Spleen (tissue), 11 donors: Measurements from ENCODE around the gene PGAM4. TPM values are rescaled to one million over a fixed set of nuclear protein-coding genes. Genes with fewer than 3 reads are reported as not detected.

Source experiments
- DNase-seq: peaks from one replicate; pipeline ENCODE4 v3.0.0-alpha.2; 2020
- H3K27ac ChIP-seq, 8 donors: fragments of 200-600 bp; sonication (generic) in 7 of 8; 1 replicate in 4 of 8; 2 replicates in 4 of 8; pipeline versions ENCODE4 v1.5.0 to v1.8.0; 2016 to 2021; ENCODE audit warnings: inconsistent platforms in 4 of 8, mild to moderate bottlenecking in 4 of 8, moderate library complexity in 1 of 8
- H3K27me3 ChIP-seq, 7 donors: fragments of 200-600 bp; sonication (generic) in 6 of 7; replicated peaks in 1 of 7; 1 replicate in 4 of 7; 2 replicates in 3 of 7; pipeline versions ENCODE4 v1.5.0 to v1.8.0; 2016 to 2021; ENCODE audit warnings: inconsistent platforms in 3 of 7, mild to moderate bottlenecking in 1 of 7
- H3K36me3 ChIP-seq, 6 donors: fragments of 200-600 bp; sonication (generic) in 5 of 6; 1 replicate in 4 of 6; 2 replicates in 2 of 6; pipeline versions ENCODE4 v1.5.0 to v1.8.0; 2016 to 2021; ENCODE audit warnings: inconsistent platforms in 2 of 6
- H3K4me1 ChIP-seq, 6 donors: fragments of 200-600 bp; sonication (generic) in 5 of 6; 1 replicate in 3 of 6; 2 replicates in 3 of 6; pipeline versions ENCODE4 v1.5.0 to v1.8.0; 2016 to 2021; ENCODE audit warnings: inconsistent platforms in 3 of 6
- H3K4me3 ChIP-seq, 8 donors: fragments of 200-600 bp; sonication (generic) in 7 of 8; 1 replicate in 4 of 8; 2 replicates in 4 of 8; pipeline versions ENCODE4 v1.5.0 to v1.8.0; 2016 to 2021; ENCODE audit warnings: inconsistent platforms in 4 of 8, mild to moderate bottlenecking in 4 of 8, moderate library complexity in 2 of 8
- H3K9me3 ChIP-seq, 8 donors: fragments of 200-600 bp; sonication (generic) in 7 of 8; 1 replicate in 4 of 8; 2 replicates in 4 of 8; pipeline versions ENCODE4 v1.5.0 to v1.8.0; 2016 to 2021; ENCODE audit warnings: inconsistent platforms in 4 of 8
- POLR2A ChIP-seq, 3 donors: fragments of 450-650 bp; IDR thresholded peaks; one replicate each; pipeline ENCODE4 v1.5.1; 2017; ENCODE audit warnings: antibody characterized with exemption in 3 of 3, mild to moderate bottlenecking in 1 of 3
- POLR2AphosphoS5 ChIP-seq, 3 donors: sonication (generic); formaldehyde crosslinking; IDR thresholded peaks; one replicate each; pipeline ENCODE4 v1.5.1; 2017; ENCODE audit warnings: antibody characterized with exemption in 3 of 3
- whole genome bisulfite sequencing, 5 donors: extraction: QIAGEN DNeasy Blood & Tissue Kit in 3 of 5; methylation state at CpG; one replicate each; pipeline versions ENCODE4 v1.1.5 to v1.1.7; 2013 to 2018; 5-methylcytosine and 5-hydroxymethylcytosine counted together
- intact Hi-C: fragments of 100-400 bp; cut with DNase I; formaldehyde crosslinking; loops from one replicate; pipeline ENCODE4 v1.15.0; 2023; ENCODE audit warnings: low total_unique reads
- polyA plus RNA-seq, 3 donors: library from polyadenylated mRNA; stranded (reverse); fragments of 200-250 nt; gene quantifications; one replicate each; pipeline ENCODE4 v1.2.1, GENCODE V29; 2013
- total RNA-seq, 7 donors: library from RNA; depleted of rRNA in 3 of 7; stranded (reverse); fragments of >200 nt in 3 of 7; fragmentation: NEBNext Ultra II Directional in 4 of 7; extraction: Animal tissue kit (Norgen Biotek cat#: 25700) in 4 of 7; gene quantifications; one replicate each; pipeline versions ENCODE4 v1.1.0 to v1.2.1, GENCODE V29; 2016 to 2021
- TF ChIP-seq, protein P1 (sequence below), 11 experiments: fragments of 200-600 bp in 7 of 11; fragments of 450-650 bp in 4 of 11; sonication (generic) in 4 of 11; IDR thresholded peaks in 8 of 11; conservative IDR thresholded peaks in 3 of 11; 1 replicate in 7 of 11; 2 replicates in 4 of 11; pipeline versions ENCODE4 v1.4.0 to v1.8.0; 2016 to 2021; ENCODE audit warnings: antibody characterized with exemption in 11 of 11, inconsistent platforms in 4 of 11, mild to moderate bottlenecking in 1 of 11
- donor health status: healthy with polysubstance abuse.
- donor health status: DM: no; HTN: no; CAD: no; lungs with moderate emphysema.
- donor health status: DM: no; HTN: no; CAD: no.
- donor health status: Bipolar disorder and iron deficiency.
- donor health status: healthy.
- donor health status: DM: no; HTN: no; CAD: no.
- donor health status: DM: yes; HTN: yes; CAD: no.

PGAM4 gene
- total and polyA plus RNA-seq, 10 donors, result not detected

DNA sequence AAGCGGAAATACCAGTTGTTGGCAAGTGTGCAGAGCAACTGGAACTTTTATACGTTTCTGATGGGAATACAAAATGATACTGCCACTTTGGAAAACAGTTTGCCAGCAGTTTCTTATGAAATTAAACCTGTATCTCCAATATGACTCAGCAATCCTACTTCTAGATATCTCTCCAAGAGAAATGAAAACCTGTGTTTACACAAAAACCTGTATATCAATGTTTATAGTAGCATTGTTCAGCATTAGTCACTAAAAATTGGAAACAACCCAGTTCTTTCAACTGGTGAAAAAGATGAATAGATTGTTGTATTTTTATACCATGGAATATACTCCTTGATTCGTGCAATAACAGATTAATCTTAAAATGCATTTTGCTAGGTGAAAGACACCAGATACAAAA lies 32.1 kb downstream of the PGAM4 start:
- H3K4me3 ChIP-seq, result no peak overlapping the region
- no peaks in the 10 kb centered on the region for H3K36me3 ChIP-seq
- intact Hi-C loops, result no loop called here
- no peak overlapping the region for H3K27ac ChIP-seq
- no peak for DNase-seq
- H3K9me3 ChIP-seq, result no peaks in the 10 kb centered on the region
- peaks cover 0 to 4% (median 0%) of the 10 kb centered on the region in 6 donors for H3K4me1 ChIP-seq
- H3K27me3 ChIP-seq, result no peaks in the 10 kb centered on the region
- 49 to 93% (median 86%) methylated on average over 3 of the region's 3 CpGs for WGBS, 5 donors
- no peak for TF ChIP-seq POLR2AphosphoS5 (IDR thresholded peaks at IDR 0.05)
- no peak for TF ChIP-seq POLR2A (IDR thresholded peaks at IDR 0.05)
- TF ChIP-seq, protein P1, sequence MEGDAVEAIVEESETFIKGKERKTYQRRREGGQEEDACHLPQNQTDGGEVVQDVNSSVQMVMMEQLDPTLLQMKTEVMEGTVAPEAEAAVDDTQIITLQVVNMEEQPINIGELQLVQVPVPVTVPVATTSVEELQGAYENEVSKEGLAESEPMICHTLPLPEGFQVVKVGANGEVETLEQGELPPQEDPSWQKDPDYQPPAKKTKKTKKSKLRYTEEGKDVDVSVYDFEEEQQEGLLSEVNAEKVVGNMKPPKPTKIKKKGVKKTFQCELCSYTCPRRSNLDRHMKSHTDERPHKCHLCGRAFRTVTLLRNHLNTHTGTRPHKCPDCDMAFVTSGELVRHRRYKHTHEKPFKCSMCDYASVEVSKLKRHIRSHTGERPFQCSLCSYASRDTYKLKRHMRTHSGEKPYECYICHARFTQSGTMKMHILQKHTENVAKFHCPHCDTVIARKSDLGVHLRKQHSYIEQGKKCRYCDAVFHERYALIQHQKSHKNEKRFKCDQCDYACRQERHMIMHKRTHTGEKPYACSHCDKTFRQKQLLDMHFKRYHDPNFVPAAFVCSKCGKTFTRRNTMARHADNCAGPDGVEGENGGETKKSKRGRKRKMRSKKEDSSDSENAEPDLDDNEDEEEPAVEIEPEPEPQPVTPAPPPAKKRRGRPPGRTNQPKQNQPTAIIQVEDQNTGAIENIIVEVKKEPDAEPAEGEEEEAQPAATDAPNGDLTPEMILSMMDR (IDR thresholded peaks at IDR 0.05 in 8 of 11, conservative IDR thresholded peaks at IDR 0.05 in 3 of 11), result no peak

DNA sequence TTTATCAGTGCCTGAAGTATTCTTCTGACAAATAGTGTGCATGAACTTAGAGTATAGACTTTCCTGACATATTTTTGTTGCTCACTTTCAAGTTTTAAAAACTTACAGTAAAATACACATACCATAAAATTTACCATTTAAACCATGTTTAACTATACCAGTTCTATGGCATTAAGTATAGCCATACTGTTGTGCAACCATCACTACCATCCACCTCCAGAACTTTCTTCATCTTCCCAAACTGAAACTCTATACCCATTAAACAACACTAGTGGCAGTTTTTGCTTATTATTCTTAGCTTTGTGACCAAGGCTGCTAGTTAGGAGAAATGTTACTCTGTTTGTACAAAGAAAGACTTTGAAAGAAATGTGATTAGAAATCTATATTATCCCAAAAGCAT lies 33.1 kb downstream of the PGAM4 start:
- no peaks in the 10 kb centered on the region for H3K27me3 ChIP-seq
- no peaks in the 10 kb centered on the region for H3K9me3 ChIP-seq
- no peak overlapping the region for H3K27ac ChIP-seq
- TF ChIP-seq POLR2A (IDR thresholded peaks at IDR 0.05) (no peak), POLR2AphosphoS5 (IDR thresholded peaks at IDR 0.05) (no peak)
- TF ChIP-seq, protein P1 (IDR thresholded peaks at IDR 0.05 in 8 of 11, conservative IDR thresholded peaks at IDR 0.05 in 3 of 11), result no peak
- no peaks in the 10 kb centered on the region for H3K4me1 ChIP-seq
- intact Hi-C loops, result no loop called here
- H3K4me3 ChIP-seq, result no peak overlapping the region
- H3K36me3 ChIP-seq, result no peaks in the 10 kb centered on the region
- DNase-seq, result no peak

DNA sequence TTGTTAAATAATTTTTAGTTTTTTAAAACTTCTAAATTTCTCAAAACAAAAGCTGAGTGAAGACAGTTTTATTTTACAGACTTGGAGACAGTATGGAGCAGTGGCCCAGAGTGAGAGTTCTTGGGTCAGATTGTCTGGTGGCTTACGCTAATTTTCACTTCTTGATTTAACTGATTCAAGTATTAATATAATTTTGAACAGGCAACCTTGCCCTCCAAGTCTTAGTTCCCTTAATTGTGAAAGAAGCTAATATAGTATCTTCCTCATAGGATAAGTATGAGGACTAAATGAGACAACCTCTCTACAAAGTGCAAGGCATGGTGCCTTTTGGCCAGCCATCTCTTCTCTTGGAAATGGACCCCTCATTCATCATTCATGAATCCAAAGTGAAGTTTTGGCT lies 33.6 kb downstream of the PGAM4 start:
- 71 to 100% (median 80%) methylated on average over 1 of the region's 1 CpG for WGBS, 5 donors

DNA sequence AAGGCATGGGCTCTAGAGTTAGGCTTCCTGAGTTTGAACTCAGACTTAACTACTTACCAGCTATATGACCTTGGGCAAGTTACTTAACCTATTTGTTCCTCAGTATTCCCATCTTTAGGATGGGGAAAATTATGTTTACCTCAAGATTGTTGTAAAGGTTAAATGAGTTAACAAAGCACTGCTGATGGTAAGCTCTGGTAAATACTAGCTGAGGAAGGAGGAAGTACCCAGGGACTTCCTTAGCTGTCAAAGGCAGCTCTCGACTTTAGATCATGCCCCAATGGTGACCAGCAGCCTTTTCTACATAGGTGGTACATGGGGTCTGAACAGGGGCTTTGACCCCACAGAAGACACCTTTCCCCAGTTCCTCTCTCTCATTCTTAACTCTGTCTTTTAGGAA lies 38.9 kb downstream of the PGAM4 start:
- H3K4me3 ChIP-seq, result no peak overlapping the region
- WGBS, 5 donors, result 13 to 38% (median 17%) methylated on average over 1 of the region's 1 CpG
- H3K27ac ChIP-seq, result no peak overlapping the region
- no peaks in the 10 kb centered on the region for H3K9me3 ChIP-seq
- intact Hi-C loops, result no loop called here
- no peak for DNase-seq
- no peaks in the 10 kb centered on the region for H3K36me3 ChIP-seq
- no peak for TF ChIP-seq POLR2AphosphoS5 (IDR thresholded peaks at IDR 0.05)
- TF ChIP-seq, protein P1 (IDR thresholded peaks at IDR 0.05 in 8 of 11, conservative IDR thresholded peaks at IDR 0.05 in 3 of 11), result no peak
- TF ChIP-seq POLR2A (IDR thresholded peaks at IDR 0.05), result no peak
- peaks cover 0 to 11% (median under 1%) of the 10 kb centered on the region in 6 donors for H3K4me1 ChIP-seq
- no peaks in the 10 kb centered on the region for H3K27me3 ChIP-seq

More for the DNA sequence above, 33.6 kb downstream of the PGAM4 start:
- Histone ChIP-seq H3K4me3 (no peak overlapping the region), H3K36me3 (no peaks in the 10 kb centered on the region), H3K27ac (no peak overlapping the region), H3K27me3 (no peaks in the 10 kb centered on the region), H3K4me1 (no peaks in the 10 kb centered on the region), H3K9me3 (no peaks in the 10 kb centered on the region)
- DNase-seq, result no peak
- TF ChIP-seq, protein P1 (IDR thresholded peaks at IDR 0.05 in 8 of 11, conservative IDR thresholded peaks at IDR 0.05 in 3 of 11), result no peak
- TF ChIP-seq POLR2A (IDR thresholded peaks at IDR 0.05) (no peak), POLR2AphosphoS5 (IDR thresholded peaks at IDR 0.05) (no peak)
- intact Hi-C loops, result no loop called here
